HL-60 (cell line): ENCODE results near the gene ZNF100.

ENCODE experiments used
- DNase-seq, 2 experiments: peaks; one replicate each; pipeline ENCODE4 v3.0.0-alpha.2; 2010 to 2020; ENCODE audit warnings: low read depth in 1 of 2, low spot score in 1 of 2
- H3K27ac ChIP-seq: fragments of 250-450 bp; sonication (Bioruptor Pico); replicated peaks from 2 replicates; pipeline ENCODE4 v1.5.1; 2020; ENCODE audit warnings: mild to moderate bottlenecking, moderate library complexity
- H3K27me3 ChIP-seq: fragments of 250-450 bp; sonication (Bioruptor Pico); 2 replicates; pipeline ENCODE4 v1.5.1; 2021; ENCODE audit warnings: mild to moderate bottlenecking, moderate library complexity; ENCODE audit not compliant: insufficient read depth, poor library complexity, severe bottlenecking
- H3K4me3 ChIP-seq: replicated peaks from 2 replicates; pipeline ENCODE4 v1.5.1; 2011; ENCODE audit warnings: mild to moderate bottlenecking, control low read depth, low read length; ENCODE audit not compliant: insufficient read depth
- CTCF ChIP-seq: IDR thresholded peaks from one replicate; pipeline ENCODE4 v1.5.1; 2011; ENCODE audit warnings: low read length, control low read depth, inconsistent platforms; ENCODE audit not compliant: insufficient read depth
- GABPA ChIP-seq: IDR thresholded peaks from 2 replicates; pipeline ENCODE4 v1.6.1; 2012; ENCODE audit warnings: low read depth
- POLR2AphosphoS5 ChIP-seq: IDR thresholded peaks from 2 replicates; pipeline ENCODE4 v1.6.1; 2012; ENCODE audit warnings: low read depth
- SPI1 ChIP-seq: IDR thresholded peaks from 2 replicates; pipeline ENCODE4 v1.6.1; 2012; ENCODE audit warnings: low read depth, mild to moderate bottlenecking, borderline replicate concordance
- TF ChIP-seq, protein P1 (sequence below): IDR thresholded peaks from 2 replicates; pipeline ENCODE4 v1.6.1; 2012; ENCODE audit warnings: low read depth; ENCODE audit not compliant: insufficient replicate concordance

The ZNF100 gene

DNA sequence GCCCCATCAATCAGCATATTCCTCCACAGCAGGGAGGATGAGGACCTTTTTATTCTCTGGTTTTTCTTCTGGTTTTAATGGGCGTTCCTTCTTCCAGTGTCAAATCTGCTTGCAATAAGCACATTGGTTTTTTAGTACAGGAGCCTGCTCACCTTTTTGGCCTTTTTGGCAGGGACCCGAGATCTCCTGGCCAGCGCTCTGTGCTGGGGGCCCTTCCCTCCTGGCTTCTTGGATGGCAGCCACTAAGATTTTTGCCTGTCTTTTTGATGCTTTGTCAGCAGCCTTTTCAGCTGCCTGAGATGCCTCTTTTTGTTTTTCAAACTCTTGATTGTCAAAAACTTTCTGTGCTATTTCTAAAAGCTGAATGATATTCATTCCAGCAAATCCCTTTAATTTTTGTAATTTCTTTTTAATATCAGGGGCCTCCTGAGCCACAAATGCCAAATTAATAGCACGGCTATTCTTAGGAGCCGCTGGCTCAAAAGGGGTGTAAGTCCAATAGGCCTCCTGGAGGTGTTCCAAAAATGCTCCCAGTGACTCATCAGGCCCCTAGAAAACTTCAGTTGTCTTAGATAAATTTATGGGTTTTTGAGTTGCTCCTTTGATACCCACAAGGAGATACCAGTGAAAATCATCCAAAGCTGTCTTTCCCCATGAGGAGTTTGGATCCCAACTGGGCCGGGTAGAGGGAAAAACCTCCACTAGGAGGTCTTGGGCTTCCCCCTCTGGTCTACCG is 73.0 kb downstream of the ZNF100 start:
- H3K27me3 ChIP-seq = no peaks in the 10 kb centered on the region
- no peak for DNase-seq
- H3K27ac ChIP-seq = no peak overlapping the region
- TF ChIP-seq POLR2AphosphoS5 (no peak), GABPA (no peak), CTCF (no peak), SPI1 (no peak)
- TF ChIP-seq, protein P1, sequence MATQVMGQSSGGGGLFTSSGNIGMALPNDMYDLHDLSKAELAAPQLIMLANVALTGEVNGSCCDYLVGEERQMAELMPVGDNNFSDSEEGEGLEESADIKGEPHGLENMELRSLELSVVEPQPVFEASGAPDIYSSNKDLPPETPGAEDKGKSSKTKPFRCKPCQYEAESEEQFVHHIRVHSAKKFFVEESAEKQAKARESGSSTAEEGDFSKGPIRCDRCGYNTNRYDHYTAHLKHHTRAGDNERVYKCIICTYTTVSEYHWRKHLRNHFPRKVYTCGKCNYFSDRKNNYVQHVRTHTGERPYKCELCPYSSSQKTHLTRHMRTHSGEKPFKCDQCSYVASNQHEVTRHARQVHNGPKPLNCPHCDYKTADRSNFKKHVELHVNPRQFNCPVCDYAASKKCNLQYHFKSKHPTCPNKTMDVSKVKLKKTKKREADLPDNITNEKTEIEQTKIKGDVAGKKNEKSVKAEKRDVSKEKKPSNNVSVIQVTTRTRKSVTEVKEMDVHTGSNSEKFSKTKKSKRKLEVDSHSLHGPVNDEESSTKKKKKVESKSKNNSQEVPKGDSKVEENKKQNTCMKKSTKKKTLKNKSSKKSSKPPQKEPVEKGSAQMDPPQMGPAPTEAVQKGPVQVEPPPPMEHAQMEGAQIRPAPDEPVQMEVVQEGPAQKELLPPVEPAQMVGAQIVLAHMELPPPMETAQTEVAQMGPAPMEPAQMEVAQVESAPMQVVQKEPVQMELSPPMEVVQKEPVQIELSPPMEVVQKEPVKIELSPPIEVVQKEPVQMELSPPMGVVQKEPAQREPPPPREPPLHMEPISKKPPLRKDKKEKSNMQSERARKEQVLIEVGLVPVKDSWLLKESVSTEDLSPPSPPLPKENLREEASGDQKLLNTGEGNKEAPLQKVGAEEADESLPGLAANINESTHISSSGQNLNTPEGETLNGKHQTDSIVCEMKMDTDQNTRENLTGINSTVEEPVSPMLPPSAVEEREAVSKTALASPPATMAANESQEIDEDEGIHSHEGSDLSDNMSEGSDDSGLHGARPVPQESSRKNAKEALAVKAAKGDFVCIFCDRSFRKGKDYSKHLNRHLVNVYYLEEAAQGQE = no peak
- no peak overlapping the region for H3K4me3 ChIP-seq

GRCh38 chr19:21693399-21693798 is 74.0 kb downstream of the ZNF100 start:
- H3K27me3 ChIP-seq = no peaks in the 10 kb centered on the region
- H3K27ac ChIP-seq = no peak overlapping the region

DNA sequence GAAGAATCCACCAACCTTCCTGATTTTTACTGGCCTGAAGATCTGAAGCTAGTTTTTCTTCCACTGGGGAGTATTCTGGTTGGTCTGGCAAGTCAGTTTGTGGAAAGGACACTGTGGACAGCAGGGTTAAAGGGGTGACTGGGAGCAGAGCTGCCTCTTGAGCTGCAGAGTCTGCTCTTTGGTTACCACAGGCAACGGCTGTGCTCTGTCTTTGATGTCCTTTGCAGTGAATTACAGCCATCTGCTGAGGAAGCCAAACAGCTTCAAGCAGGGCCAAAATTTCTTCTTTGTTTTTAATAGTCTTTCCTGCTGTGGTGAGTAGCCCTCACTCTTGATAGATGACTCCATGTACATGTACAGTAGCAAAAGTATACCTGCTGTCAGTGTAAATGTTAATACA is 75.7 kb downstream of the ZNF100 start:
- TF ChIP-seq SPI1 (no peak), CTCF (no peak), GABPA (no peak)
- TF ChIP-seq, protein P1 = no peak
- H3K27me3 ChIP-seq = no peaks in the 10 kb centered on the region
- H3K4me3 ChIP-seq = no peak overlapping the region
- no peak overlapping the region for H3K27ac ChIP-seq
- DNase-seq = no peak

More at GRCh38 chr19:21693399-21693798, 74.0 kb downstream of the ZNF100 start:
- H3K4me3 ChIP-seq = no peak overlapping the region
- no peak for DNase-seq
- TF ChIP-seq POLR2AphosphoS5 = no peak
- TF ChIP-seq, protein P1 = no peak
- no peak for TF ChIP-seq SPI1
- no peak for TF ChIP-seq GABPA
- TF ChIP-seq CTCF = no peak
